Effector CD8-positive, alpha-beta T cell (primary cell): ENCODE data around the gene TNS1.
"Not testable (repeated sequence)": the region's sequence is repeated elsewhere in the genome, so short reads cannot be mapped to it uniquely, and the experiment has no call there.

Source experiments
- DNase-seq: peaks from one replicate; lab custom pipeline; 2025; lab: John Stamatoyannopoulos, UW

TNS1 gene

DNA sequence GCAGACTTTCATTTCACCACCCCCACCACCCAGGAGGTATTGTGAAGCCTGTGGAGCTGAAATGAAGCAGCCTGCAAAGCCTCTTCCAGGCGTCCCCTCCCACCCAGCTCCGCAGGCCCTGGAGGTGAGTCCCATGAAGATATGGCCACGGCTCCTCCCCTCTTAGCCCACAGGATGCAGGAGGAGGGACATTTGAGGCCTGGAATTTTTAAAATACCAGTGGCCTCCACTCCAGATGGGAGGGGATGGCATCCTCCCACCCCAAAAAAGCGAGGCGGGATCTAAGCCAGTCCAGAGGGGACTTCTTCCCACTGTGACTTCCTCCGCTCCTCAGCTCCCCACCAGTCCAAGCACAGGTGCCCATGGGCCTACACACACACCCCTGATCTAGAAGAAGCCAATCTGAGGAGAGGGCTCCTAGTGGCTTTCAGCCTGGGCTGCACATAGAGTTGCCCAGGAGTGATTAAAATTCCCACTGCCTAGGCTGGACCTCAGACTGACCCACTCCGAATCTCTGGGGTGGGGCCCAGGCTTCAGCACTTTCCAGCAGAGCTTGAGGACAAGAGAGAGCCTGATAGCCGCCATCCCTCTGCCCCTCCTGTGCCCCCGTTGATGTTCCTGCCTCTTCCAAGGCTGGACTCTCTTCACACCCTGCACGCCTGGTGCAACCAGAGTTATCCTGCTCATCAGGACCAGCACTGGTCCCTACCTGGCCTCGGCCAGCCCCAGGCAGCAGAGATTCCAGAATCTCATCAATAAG lies 206.9 kb downstream of the TNS1 start:
- DNase-seq: no peak

DNA sequence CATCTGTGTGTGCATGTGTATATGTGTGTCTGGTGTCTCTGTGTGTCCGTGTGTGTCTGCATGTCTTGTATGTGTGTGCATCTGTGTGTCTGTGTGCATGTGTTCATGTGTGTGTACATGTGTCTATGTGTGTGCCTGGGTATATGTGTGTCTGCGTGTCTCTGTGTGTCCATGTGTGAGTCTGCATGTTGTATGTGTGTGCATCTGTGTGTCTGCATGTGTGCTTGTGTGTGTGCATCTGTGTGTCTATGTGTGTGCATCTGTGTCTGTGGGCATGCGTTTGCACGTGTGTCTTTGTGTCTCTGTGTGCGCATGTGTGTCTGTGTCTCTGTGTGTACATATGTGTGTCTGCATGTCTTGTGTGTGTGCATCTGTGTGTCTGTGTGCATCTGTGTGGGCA lies 207.7 kb downstream of the TNS1 start:
- DNase-seq: no peak

DNA sequence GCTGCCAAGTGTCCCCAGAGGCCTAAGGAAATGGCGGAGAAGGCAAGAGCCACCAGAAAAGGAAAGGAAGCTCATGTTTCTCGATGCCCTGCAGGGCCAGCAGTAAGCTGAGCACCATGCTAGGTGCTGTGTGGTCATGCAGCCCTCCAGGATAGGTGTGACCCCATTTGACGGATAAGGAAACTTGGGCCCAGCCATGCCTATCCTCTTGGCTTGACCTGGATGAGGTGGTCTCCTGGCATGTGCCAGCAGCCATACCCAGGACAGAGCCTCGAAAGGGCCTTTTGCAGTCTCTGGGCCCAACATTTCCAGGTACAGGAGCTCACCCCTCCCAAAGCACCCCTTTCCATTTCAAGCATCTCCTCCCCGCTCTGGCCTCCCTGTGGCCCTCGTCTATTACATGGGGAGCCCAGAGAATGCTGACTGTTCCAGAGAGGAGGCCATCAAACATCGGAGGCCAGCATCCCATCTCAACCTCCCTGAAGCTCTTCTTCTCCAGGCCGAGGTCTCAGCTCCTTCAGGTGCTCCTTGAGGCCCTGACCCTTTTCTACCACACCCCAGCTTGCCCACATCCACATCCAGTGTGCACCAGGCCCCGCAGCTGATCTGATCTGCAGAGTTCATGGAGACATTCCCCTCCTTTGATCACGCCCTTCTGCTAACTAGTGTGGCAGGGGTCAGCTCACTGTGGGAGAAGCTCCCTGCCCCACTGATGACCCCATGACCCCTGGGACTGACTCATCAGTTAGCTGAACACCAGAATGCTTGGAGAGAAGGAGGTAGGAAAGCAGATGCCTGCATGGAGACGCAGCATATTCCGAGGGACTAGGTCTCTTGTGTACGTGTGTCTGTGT lies 208.4 kb downstream of the TNS1 start:
- DNase-seq: no peak

DNA sequence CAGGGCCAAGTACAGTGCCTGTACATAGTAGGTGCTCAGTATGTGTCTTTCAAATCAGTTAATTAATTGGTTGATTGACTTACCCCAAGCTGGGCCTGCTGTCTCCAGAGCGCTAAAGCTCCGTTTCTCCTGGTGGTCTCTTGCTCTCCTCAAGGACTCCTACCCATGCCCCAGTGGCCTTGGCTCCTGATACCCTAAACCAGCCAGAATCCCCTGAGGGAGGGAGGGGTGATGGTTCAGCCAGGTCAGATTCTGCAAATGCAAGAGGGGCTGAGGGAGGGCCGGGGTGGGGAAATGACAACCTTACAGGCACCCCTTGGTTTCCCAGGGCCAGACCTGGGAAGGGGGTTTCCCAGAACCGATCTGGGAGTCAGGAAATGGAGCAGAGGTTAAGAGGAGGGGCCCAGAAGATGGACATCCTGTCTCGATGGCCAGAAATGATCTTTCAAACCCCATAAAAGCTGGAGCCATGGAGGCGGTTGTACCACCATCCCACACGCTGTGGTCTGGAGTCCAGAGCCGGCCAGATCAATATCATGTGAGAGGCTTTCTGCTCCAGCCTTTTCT lies 209.1 kb downstream of the TNS1 start:
- DNase-seq: no peak

DNA sequence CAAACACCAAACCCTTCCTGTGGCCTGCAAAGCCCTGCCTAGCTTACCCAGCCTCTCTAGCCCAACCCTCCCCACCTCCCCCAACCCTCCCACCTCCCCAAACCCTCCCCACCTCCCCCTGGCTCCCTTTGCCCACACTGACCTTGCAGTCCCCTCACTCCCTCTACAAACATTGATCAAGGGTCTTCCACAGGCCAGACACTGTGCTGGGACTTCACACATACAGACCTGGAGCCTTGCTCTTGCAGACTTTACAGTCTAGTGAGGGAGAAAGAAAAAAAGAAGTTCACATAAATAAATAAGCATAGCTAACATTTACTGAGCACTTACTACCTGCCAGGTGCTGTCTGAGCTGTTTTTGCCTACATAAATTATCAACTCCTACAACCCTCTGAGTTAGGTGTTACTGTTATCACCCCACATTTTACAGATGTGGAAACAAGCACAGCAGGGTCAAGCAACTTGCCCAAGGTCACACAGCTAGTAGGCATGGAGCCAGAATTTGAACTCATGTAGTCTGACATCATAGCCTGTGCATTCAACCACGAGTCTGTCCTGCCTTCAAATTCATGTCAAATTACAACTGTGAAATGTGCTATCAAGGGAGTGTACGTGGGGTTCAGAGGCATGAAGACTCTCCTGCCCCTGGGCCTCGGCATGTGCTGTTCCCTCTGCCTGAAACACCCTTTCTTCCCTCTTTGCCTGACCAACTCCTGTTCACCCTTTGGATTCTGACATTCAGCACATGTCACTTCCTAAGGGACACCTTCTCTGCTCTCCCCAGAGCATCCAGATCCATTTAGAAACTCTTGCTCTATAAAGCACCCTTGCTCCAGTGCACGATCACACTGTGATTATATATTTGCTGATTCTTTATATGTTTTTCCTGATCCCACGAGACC lies 209.9 kb downstream of the TNS1 start:
- DNase-seq: no peak

DNA sequence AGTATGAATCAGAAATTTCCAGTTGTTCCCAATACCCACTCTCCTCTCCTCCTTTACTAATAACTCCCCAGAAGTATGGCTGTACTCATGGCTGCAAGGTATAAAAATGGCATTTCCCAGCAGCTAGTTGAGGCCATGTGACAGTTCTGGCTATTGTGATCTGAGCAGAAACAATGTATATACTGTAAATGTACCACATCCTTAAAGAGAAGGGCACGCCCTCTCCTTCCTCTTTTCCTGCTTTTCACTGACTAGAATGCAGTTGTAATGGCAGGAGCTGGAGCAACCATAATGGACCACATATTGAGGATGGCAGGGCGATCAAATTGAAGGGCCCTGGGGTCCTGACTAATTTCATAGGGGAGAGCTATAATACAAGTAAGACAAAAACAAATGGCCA lies 211.2 kb downstream of the TNS1 start:
- DNase-seq: no peak

DNA sequence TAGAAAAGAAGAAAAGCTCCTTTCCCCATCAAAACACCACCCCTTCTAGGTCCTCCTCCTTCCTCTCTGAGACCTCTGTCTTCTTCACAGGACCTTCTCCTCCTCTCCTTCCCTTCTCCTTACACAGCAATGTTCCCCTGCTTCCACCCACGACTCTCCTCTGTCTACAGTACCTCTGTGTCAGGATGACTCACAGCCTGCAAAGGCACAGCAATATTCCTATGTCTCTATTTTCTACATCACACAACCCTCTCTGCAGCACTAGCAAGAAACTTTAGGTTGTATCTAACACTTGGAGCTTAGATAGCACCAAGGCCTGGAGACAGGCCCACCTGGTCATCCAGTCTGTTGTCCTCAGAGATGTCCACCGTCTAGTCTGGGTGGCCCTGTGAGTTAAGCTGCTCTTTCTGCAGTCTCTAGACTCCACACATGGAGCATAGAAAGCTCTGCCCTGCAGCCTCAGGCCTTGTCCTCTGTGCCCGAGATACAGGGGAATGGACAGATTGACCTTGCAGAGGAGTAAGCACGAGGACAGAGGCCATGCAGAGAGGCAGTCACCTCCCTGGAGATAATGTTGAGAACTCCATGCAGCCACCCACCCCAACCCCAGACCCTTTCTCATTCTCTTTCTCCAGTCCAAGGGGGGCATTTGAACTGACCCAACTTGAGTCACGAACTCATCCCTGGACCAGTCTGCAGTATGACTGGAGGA lies 212.0 kb downstream of the TNS1 start:
- DNase-seq: no peak

DNA sequence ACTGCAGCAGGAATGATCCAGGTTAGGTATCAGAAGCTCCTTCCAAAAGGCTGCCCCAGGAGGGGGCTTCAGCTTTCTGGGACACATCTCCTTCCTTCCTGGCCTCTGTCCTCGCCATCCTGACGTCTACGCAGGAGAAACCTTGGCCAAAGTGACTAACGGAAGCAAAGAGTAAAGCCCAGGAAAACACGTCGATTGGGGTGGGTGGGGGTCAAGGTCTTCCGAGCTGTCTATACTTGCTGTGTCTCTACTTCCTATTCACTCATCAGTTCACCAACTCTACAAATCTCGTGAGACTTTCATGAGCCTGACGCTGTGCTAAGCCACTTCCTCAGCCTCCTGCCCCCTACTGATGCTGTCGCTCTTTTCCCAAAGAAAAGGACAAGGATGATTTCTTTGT lies 212.6 kb downstream of the TNS1 start:
- no peak for DNase-seq

DNA sequence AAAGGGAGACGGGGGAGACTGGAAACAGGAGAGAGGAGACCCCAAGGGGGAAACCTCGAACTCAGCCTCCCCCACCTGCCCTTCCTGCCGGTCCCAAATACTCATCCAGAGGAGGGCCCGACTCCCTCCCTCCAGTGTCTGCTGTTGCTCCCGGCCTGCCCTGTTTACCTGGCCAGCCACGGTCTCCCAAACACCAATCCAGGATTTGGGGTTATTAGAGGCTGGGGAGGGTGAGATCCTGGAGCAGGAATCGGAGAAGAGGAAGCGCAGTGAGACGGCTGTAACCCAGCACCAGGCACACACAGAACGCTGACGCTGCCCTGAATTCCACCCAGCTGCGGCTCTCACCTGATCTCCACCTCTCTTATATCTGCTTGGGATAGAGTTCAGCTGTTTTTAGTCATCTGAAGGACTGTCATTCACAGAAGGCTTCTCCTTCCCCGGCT lies 213.0 kb downstream of the TNS1 start:
- DNase-seq: no peak

DNA sequence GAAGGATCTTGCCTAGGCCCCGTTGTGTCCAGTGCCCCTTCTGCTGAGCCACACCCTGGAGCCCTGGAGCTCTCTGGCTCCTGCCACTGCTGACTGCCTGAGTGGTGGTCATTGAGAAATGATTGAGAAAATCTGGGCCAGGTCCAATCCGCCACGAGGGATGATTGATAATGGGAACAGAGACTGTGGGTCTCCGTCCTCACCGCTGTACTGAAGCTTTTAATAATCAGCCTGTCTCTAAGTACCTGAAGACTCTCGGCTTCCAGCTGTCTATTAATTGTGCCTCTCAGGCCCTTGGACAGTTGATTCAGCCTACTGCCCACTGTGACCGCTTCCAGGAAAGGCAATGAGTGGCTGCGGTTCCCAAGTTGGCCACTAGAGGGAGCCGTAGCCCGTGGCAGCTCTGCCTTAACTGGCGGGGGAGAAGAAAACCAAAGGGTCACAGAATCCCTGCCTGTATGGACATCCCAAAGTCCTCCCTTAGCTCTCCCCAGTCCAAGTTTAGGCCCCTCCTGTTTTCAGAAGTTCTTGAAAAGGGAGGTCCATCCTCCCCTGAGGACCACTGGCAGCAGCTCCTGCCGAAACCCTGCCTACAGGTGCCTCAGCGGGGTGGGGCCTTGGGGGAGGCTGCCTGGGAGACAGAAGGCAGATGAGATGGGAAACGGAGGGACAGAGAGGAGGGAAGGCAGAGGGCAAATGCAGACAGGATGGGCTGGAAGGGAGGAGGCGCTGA lies 213.6 kb downstream of the TNS1 start:
- DNase-seq: peak; percentile 61

DNA sequence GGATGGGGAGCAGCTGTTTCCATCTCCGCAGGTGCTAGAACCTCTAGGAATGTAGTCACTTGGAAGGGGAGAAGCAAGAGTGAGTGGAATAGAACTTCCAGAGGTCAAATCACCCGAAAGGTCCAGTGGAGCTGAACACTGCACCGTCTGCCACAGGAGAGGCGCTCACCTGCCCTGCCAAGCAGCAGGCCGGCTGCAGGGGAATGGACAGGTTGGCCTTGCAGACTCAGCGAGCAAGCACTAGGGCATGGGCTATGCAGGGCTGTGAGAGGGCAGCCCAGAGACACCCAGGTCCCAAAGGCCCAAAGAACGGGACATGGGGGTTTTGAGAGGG lies 214.2 kb downstream of the TNS1 start:
- no peak for DNase-seq

DNA sequence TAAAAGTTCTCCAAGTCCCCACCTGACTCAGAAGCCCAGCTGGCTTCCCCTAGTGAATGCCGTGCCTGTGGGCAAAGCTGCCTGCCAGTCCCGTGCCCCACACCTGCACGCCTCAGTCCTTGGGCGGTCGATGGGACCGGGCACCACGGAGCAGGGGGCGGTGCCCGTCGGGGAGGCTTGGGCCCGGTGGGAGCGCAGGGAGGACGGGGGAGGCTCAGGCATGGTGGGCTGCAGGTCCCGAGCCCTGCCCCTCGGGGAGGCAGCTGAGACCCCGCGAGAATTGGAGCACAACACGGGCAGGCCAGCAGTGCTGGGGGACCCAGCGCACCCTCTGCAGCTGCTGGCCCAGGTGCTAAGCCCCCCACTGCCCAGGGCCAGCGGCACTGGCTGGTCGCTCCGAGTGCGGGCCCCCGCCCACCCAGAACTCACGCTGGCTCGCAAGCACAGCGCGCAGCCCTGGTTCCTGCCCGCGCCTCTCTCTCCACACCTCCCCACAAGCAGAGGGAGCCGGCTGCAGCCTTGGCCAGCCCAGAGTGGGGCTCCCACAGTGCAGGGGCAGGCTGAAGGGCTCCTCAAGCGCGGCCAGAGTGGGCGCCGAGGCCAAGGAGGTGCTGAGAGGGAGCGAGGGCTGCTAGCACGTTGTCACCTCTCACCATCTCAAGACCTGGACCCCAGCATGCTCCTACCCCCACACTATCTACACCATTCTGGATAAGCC lies 215.5 kb downstream of the TNS1 start:
- DNase-seq: no peak

DNA sequence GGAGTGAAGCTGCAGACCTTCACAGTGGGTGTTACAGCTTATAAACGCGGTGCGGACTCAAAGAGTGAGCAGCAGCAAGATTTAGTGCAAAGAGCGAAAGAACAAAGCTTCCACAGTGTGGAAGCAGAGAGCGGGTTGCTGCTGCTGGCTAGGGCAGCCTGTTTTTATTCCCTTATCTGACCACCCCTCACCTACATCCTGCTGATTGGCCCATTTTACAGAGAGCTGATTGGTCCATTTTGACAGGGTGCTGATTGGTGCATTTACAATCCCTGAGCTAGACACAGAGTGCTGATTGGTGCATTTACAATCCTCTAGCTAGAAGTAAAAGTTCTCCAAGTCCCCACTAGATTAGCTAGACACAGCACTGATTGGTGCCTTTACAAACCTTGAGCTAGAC lies 216.2 kb downstream of the TNS1 start:
- DNase-seq: not testable (repeated sequence)

DNA sequence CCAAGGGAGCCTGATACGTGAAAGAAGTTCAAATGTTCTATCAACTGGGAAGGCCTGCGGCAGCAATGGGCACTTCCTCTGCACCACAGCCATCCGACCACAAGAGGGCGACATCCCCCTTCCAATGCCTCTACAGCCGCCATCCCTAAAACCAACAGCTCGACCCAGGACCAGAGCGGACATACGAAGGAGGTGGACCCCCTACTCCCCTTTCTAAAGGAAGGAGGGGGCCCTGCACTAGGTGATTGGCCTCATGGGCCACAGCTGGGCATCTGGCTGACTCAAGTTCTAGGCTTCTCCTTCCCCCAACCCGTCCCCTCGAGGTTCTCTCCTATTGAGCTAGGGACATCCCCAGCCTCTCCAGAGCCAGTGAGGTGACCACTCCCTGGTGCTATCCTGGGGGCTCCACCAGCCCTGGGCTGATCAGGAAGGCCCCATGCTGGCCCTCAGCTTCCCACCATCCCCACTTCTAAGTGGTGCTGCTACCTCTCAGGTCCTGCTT lies 217.2 kb downstream of the TNS1 start:
- DNase-seq: peak; percentile 53

DNA sequence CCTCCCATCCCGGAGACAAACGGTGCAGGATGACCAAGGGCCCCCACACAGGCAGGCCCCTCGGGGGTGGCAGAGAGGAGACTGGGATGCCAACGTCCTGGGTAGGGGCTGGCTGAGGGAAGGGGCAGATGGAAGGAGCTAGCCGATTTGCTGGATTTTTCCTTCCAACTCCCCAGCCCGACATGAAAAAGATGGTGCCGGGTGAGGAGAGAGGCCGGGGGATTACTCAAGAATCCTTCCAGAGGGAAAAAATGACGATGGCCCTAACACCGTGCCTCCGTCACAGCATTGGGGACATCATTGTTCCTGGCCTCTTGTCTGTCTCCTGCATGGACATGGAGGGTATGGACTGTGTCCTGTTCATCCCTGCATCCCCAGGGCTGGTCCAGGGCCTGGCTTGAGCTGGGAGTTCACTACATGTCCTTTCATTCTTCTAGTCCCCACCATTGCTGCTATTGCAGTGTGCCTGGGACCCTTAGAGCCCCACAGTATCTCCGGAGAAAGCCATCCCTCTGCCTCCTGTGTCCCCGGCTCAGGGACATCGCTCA lies 217.7 kb downstream of the TNS1 start:
- no peak for DNase-seq

DNA sequence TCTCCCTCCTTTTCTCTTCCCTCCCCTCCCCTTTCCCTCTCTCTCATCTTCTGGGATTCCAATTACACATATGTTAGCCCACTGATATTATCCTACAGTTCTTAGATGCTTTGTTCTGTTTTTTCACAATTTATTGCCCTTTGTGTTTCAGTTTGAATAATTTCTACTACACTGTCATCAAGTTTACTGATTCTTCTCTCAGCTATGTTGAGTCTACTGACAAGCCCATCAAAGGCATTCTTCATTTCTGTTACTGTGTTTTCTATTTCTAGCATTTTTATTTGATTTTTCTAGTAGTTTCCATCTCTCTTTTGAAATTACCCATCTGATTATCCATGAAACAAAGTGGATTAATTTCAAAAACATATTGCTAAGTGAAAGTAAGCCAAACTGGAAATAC lies 219.6 kb downstream of the TNS1 start:
- no peak for DNase-seq

DNA sequence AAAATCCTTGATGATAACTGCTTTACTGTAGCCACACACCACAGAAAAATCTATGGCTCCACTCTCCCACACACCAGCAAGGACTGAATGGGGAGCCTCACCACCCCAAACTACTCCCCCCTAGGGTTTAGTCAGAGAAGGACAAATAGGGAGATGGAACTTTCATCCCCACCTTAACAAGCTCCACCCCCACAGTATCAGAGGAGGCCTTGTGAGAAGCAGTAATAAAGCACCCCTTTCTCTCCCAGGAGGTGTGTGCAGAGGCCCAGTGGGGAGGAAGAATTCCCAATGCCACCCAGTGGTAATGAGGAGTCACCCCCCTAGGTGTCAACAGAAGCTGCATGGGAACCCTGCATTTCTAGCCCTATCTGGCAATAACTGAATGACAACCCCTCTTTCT lies 224.9 kb downstream of the TNS1 start:
- no peak for DNase-seq

DNA sequence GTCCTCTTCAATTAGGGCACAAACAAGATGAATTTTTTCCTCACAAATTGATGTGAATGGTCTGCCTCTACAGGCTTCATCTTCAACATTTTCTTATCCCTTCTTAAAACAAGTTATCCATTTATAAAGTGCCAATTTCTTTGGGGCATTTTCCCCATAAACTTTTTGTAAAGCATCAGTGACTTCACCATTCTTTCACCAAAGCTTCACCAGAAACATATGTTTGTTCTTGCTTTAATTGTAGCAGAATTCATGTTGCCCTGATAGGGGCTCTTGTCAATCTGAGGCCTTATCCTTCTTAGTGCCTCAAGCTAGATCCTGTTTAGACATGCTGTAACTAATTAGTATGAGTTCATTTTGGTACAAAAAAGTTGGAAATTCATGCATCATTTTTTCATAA lies 226.2 kb downstream of the TNS1 start:
- no peak for DNase-seq

DNA sequence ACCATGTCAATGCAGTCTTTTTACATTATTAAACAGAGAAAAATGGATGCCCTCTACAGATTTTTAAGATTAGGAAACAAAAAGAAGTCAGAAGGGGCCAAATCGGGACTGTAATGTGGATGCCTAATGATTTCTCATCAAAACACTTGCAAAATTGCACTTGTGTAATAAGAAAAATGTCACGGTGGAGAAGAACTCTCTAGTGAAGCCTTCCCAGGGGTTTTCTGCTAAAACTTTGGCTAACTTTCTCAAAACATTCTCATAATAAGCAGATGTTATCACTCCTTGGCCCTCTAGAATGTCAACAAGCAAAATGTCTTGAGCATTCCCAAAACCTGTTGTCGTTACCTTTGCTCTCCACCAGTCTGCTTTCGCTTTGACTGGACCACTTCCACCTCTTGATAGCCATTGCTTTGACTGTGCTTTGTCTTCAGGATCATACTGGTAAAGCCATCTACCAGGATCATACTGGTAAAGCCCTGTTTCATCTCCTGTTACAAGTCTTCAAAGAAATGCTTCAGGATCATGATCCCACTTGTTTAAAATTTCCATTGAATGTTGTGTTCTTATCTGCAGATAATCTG lies 226.8 kb downstream of the TNS1 start:
- DNase-seq: no peak
